Sigmoid colon (tissue), 4 donors: Measurements from ENCODE around the gene FIGNL2.

Experiments used
- CTCF ChIP-seq, 4 experiments: fragments of 450-650 bp in 3 of 4; fragments of 200-600 bp in 1 of 4; IDR thresholded peaks; one replicate each; pipeline ENCODE4 v1.5.1; 2016 to 2019; ENCODE audit warnings: antibody characterized with exemption in 4 of 4, mild to moderate bottlenecking in 3 of 4, moderate library complexity in 2 of 4
- POLR2AphosphoS5 ChIP-seq, 4 donors: sonication (generic); formaldehyde crosslinking; IDR thresholded peaks; one replicate each; pipeline ENCODE4 v1.6.1; 2017; ENCODE audit warnings: antibody characterized with exemption in 4 of 4

DNA sequence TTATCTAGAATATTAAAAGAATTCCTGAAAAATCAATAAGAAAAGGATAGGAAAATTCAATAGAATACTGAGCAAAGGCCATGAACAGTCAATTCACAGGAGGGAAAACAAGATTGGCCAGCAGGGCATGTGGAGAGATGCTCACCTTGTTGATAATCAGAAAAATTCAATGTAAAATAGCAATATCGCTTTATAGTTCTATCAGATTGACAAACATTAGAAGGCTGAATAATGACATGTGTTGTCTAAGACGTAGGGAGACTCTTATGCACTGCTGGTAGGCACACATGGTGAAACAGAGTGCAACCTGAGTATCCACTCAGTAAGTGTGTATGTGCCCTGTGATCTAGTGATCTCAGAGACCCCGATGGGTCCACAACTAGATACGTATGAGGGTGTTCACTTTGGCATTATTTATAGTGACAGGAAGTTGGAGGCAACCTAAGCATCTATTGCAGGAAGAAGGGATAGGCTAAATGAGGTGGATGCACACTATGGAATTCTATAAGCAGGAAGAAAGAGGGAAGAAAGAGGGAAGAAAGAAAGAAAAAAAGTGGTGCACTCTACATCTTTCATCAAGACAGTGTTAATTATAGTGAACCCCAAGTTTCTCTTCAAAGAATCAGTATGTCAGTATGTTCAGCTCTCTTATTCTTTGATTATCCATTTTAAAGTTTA is 35.6 kb upstream of the FIGNL2 start:
- TF ChIP-seq CTCF (IDR thresholded peaks at IDR 0.05), result no peak
- TF ChIP-seq POLR2AphosphoS5 (IDR thresholded peaks at IDR 0.05), result no peak
